Measurements from ENCODE around the gene SIGLEC5.

DNA sequence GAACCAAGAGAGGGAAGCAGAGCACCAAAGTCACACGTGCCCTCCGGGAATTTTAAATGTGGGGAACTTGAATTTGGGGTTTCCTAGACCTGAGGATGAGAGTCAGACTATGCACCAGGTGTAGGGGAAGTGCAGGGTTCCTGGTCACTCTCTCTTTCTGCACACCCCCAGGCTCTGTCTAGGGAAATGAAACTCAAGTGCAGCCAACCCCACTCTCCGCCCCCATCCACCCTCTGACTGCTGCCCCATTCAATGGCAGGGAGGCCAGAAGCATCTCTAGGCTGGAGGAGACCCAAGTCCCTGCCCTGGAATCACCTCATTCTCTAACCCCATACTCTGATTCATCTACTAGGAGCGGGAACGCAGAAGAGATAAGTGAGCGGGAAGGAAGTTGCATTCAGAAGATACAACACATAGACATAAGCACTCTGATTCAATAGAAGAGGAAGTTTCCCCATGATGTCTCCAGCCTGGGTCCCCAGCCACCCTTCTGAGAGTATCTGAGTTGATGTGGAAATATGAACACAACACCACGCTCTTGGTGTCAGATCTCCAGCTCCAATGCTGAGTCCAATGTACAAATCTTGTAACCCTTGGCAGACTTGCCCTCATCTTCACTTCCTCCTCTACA is 21.1 kb upstream of the SIGLEC5 start:
- TF ChIP-seq POLR2AphosphoS5 (IDR thresholded peaks at IDR 0.05; ENCODE audit: borderline replicate concordance, low read depth, low read length): no peak
- no peak for TF ChIP-seq EZH2 (IDR thresholded peaks at IDR 0.05)
- no peak for TF ChIP-seq FOXP2 (optimal IDR thresholded peaks at IDR 0.05; ENCODE audit: control extremely low read depth, extremely low read length, insufficient read depth)

Data from SK-N-MC (cell line).